ENCODE measurements around the gene OR51B2.

DNA sequence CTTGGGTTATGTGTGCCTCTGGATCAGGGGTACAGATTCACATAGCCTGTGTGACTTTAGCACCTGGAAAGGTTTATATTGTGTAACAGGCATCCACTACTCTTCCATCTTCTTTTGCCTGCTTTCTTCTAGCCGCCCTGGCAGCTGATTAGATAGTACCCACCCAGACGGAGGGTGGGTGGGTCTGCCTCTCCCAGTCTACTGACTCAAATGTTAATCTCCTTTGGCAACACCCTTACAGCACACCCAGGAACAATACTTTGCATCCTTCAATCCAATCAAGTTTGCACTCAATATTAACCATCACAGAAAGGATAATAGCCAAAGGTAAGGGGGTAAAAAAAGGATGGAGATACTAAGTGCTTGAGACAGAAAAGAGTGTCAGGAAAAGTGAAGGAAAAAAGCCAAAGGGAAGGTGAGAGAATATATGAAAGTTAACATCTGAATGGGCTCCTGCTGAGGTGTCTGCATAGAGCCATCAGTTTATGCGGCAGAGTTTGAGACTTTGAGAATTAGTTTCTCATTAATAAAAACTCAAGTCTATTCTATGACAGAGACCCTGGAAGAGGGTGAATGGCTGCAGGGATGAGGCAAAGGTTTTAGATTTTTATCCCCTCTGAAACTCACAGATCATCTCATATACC lies 24.6 kb upstream of the OR51B2 start:
- TF ChIP-seq CTCF (IDR thresholded peaks at IDR 0.05) (no peak), ZFX (IDR thresholded peaks at IDR 0.05; ENCODE audit: borderline replicate concordance) (no peak)
